ELF-1 (cell line): ENCODE results near the gene RPL31.

Source experiments
- DNase-seq: peaks from one replicate; pipeline ENCODE4 v3.0.0-alpha.2; 2016; ENCODE audit warnings: low read depth, low spot score

The RPL31 gene

GRCh38 chr2:100993294-100993693 is 8.8 kb upstream of the RPL31 start:
- DNase-seq: no peak

GRCh38 chr2:100995309-100996075 is 6.6 kb upstream of the RPL31 start:
- no peak for DNase-seq

- DNase-seq: no peak
These were observed 4.4 kb upstream of the RPL31 start for GRCh38 chr2:100997509-100998234.

GRCh38 chr2:100998235-100998573 is 3.9 kb upstream of the RPL31 start:
- DNase-seq: no peak

- no peak for DNase-seq
These were observed 2.1 kb upstream of the RPL31 start for GRCh38 chr2:100999995-101000394.

- DNase-seq: no peak
These were observed 631 bp downstream of the RPL31 start for GRCh38 chr2:101002562-101003277.

- no peak for DNase-seq
These were observed 1.2 kb downstream of the RPL31 start for GRCh38 chr2:101003278-101003775.

- no peak for DNase-seq
These were observed 2.7 kb downstream of the RPL31 start for GRCh38 chr2:101004620-101005325.

GRCh38 chr2:101006065-101006715 is 4.1 kb downstream of the RPL31 start:
- DNase-seq: no peak

GRCh38 chr2:101007415-101008345 is 5.6 kb downstream of the RPL31 start:
- peak; percentile 41 for DNase-seq

GRCh38 chr2:101011152-101011551 is 9.1 kb downstream of the RPL31 start:
- no peak for DNase-seq

GRCh38 chr2:101012054-101012705 is 10.1 kb downstream of the RPL31 start:
- DNase-seq: no peak

GRCh38 chr2:101012706-101013181 is 10.7 kb downstream of the RPL31 start:
- DNase-seq: peak; percentile 30

- no peak for DNase-seq
These were observed 12.3 kb downstream of the RPL31 start for GRCh38 chr2:101014264-101014857.

- DNase-seq: no peak
These were observed 15.3 kb downstream of the RPL31 start for GRCh38 chr2:101017371-101017770.

GRCh38 chr2:101018934-101019333 is 16.8 kb downstream of the RPL31 start:
- DNase-seq: no peak

- no peak for DNase-seq
These were observed 20.1 kb downstream of the RPL31 start for GRCh38 chr2:101022221-101022620.

GRCh38 chr2:101023327-101024107 is 21.4 kb downstream of the RPL31 start:
- DNase-seq: no peak
